H1 (cell line): ENCODE data around the gene E2F3. TPM values are rescaled to one million over a fixed set of nuclear protein-coding genes. Genes with fewer than 3 reads are reported as not detected.

Experiments
- CTCF ChIA-PET: fragments of 300-600 bp; sonication (Branson Sonifier 250); formaldehyde crosslinking; loops from one replicate; lab custom pipeline; 2021; ENCODE audit not compliant: partially characterized antibody; lab: Charles Lee
- POLR2A ChIA-PET: fragments of 300-600 bp; sonication (Branson Sonifier 250); formaldehyde crosslinking; loops from one replicate; lab custom pipeline; 2021; ENCODE audit warnings: inconsistent platforms; ENCODE audit not compliant: partially characterized antibody; lab: Charles Lee
- DNase-seq, 2 experiments: peaks; one replicate each; pipeline versions ENCODE4 v3.0.0 to v3.0.0-alpha.2; 2010 to 2022; ENCODE audit warnings: low spot score in 2 of 2, low read depth in 1 of 2, mixed read lengths in 1 of 2
- FAIRE-seq: peaks from 2 replicates; lab custom pipeline; 2011; peaks lifted over from hg19 to GRCh38; lab: Jason Lieb, UNC
- H2AFZ ChIP-seq: 2 replicates; pipeline ENCODE4 v1.8.1; 2012; ENCODE audit warnings: low read length, inconsistent platforms
- H2AK5ac ChIP-seq: 2 replicates; pipeline ENCODE4 v1.6.1; 2013; ENCODE audit warnings: low read depth, low read length
- H2BK120ac ChIP-seq: replicated peaks from 2 replicates; pipeline ENCODE3; 2013; ENCODE audit warnings: low read depth, low read length, inconsistent platforms
- H2BK12ac ChIP-seq: 2 replicates; pipeline ENCODE4 v1.6.1; 2013; ENCODE audit warnings: low read depth, low read length
- H2BK15ac ChIP-seq: 2 replicates; pipeline ENCODE4 v1.6.1; 2013; ENCODE audit warnings: low read length
- H2BK20ac ChIP-seq: 2 replicates; pipeline ENCODE4 v1.6.1; 2013; ENCODE audit warnings: low read length
- H2BK5ac ChIP-seq: 2 replicates; pipeline ENCODE4 v1.6.1; 2013; ENCODE audit warnings: low read depth, low read length
- H3K14ac ChIP-seq: 2 replicates; pipeline ENCODE4 v1.6.1; 2013; ENCODE audit warnings: inconsistent platforms; ENCODE audit not compliant: insufficient read length
- H3K18ac ChIP-seq: 2 replicates; pipeline ENCODE4 v1.6.1; 2013; ENCODE audit warnings: low read length; ENCODE audit errors: extremely low read depth
- H3K23ac ChIP-seq: 2 replicates; pipeline ENCODE4 v1.6.1; 2013; ENCODE audit warnings: inconsistent platforms; ENCODE audit not compliant: insufficient read length
- H3K23me2 ChIP-seq: 2 replicates; pipeline ENCODE4 v1.6.1; 2013; ENCODE audit warnings: low read depth, low read length
- H3K27ac ChIP-seq: 2 replicates; pipeline ENCODE4 v1.6.1; 2011; ENCODE audit warnings: low read depth, low read length, inconsistent platforms
- H3K27me3 ChIP-seq, 4 experiments: replicated peaks in 1 of 4; 1 replicate in 1 of 4; 2 replicates in 3 of 4; pipeline versions ENCODE4 v1.6.1 to v1.8.1; 2011 to 2013; ENCODE audit warnings: low read length in 3 of 4, mild to moderate bottlenecking in 3 of 4, inconsistent platforms in 2 of 4, mixed read lengths in 2 of 4, moderate library complexity in 1 of 4; ENCODE audit not compliant: control insufficient read depth in 3 of 4, insufficient read depth in 3 of 4; ENCODE audit errors: extremely low read depth in 1 of 4
- H3K36me3 ChIP-seq, 4 experiments: 2 replicates each; pipeline versions ENCODE4 v1.6.1 to v1.8.1; 2011 to 2013; ENCODE audit warnings: mild to moderate bottlenecking in 4 of 4, low read length in 3 of 4, moderate library complexity in 2 of 4, control low read depth in 1 of 4, inconsistent platforms in 1 of 4; ENCODE audit not compliant: insufficient read depth in 4 of 4, control insufficient read depth in 2 of 4
- H3K4ac ChIP-seq: replicated peaks from 2 replicates; pipeline ENCODE3; 2013; ENCODE audit warnings: low read length, low read depth, mixed read lengths, inconsistent platforms; ENCODE audit not compliant: insufficient read length
- H3K4me1 ChIP-seq, 4 experiments: replicated peaks in 1 of 4; 1 replicate in 1 of 4; 2 replicates in 3 of 4; pipeline versions ENCODE4 v1.6.1 to v1.8.1; 2011 to 2013; ENCODE audit warnings: low read length in 3 of 4, inconsistent platforms in 2 of 4, mixed read lengths in 1 of 4; ENCODE audit not compliant: insufficient read depth in 4 of 4, control insufficient read depth in 3 of 4
- H3K4me2 ChIP-seq, 2 experiments: 2 replicates each; pipeline versions ENCODE4 v1.6.1 to v1.8.1; 2011 to 2013; ENCODE audit warnings: low read depth in 2 of 2, low read length in 2 of 2, control low read depth in 1 of 2, inconsistent platforms in 1 of 2, mild to moderate bottlenecking in 1 of 2; ENCODE audit not compliant: insufficient read depth in 1 of 2
- H3K4me3 ChIP-seq, 4 experiments: fragments of 200-600, 300-600 bp in 1 of 4; sonication (generic), shearing (Covaris generic), sonication (Bioruptor Twin) in 1 of 4; 2 replicates each; pipeline versions ENCODE4 v1.5.1 to v1.8.1; 2011 to 2016; ENCODE audit warnings: low read length in 4 of 4, low read depth in 3 of 4, control low read depth in 2 of 4, inconsistent platforms in 2 of 4, mild to moderate bottlenecking in 2 of 4, mixed read lengths in 1 of 4, moderate library complexity in 1 of 4; ENCODE audit not compliant: insufficient read depth in 2 of 4; ENCODE audit errors: extremely low read depth in 1 of 4
- H3K56ac ChIP-seq: replicated peaks from 2 replicates; pipeline ENCODE3; 2013; ENCODE audit warnings: low read depth, mild to moderate bottlenecking, mixed read lengths, low read length, inconsistent platforms; ENCODE audit not compliant: insufficient read length
- H3K79me1 ChIP-seq: 2 replicates; pipeline ENCODE4 v1.6.1; 2013; ENCODE audit warnings: low read depth, low read length, control low read depth
- H3K79me2 ChIP-seq, 2 experiments: 2 replicates each; pipeline versions ENCODE4 v1.6.1 to v1.8.1; 2012 to 2013; ENCODE audit warnings: low read length in 2 of 2, mild to moderate bottlenecking in 2 of 2, inconsistent platforms in 1 of 2; ENCODE audit not compliant: insufficient read depth in 2 of 2, control insufficient read depth in 1 of 2
- H3K9ac ChIP-seq, 4 experiments: replicated peaks in 1 of 4; 1 replicate in 1 of 4; 2 replicates in 3 of 4; pipeline versions ENCODE4 v1.6.1 to v1.8.1; 2011 to 2013; ENCODE audit warnings: low read depth in 3 of 4, low read length in 3 of 4, control low read depth in 2 of 4, mild to moderate bottlenecking in 2 of 4, moderate library complexity in 2 of 4, inconsistent platforms in 1 of 4; ENCODE audit errors: extremely low read depth in 1 of 4
- H3K9me3 ChIP-seq, 2 experiments: 2 replicates each; pipeline versions ENCODE4 v1.6.1 to v1.8.1; 2012 to 2013; ENCODE audit warnings: mild to moderate bottlenecking in 2 of 2, moderate library complexity in 2 of 2, control low read depth in 1 of 2, inconsistent platforms in 1 of 2, low read depth in 1 of 2, low read length in 1 of 2, mixed read lengths in 1 of 2; ENCODE audit not compliant: insufficient read depth in 2 of 2
- H4K20me1 ChIP-seq, 2 experiments: replicated peaks in 1 of 2; 2 replicates each; pipeline versions ENCODE3 to v1.8.1; 2011 to 2013; ENCODE audit warnings: inconsistent platforms in 2 of 2, low read length in 2 of 2, mild to moderate bottlenecking in 1 of 2; ENCODE audit not compliant: insufficient read depth in 2 of 2, control insufficient read depth in 1 of 2
- H4K5ac ChIP-seq: 2 replicates; pipeline ENCODE4 v1.6.1; 2013; ENCODE audit warnings: low read length, low read depth, mixed read lengths, inconsistent platforms; ENCODE audit not compliant: insufficient read length
- H4K8ac ChIP-seq: 2 replicates; pipeline ENCODE4 v1.8.0; 2013; ENCODE audit warnings: mild to moderate bottlenecking, moderate library complexity, low read length, inconsistent platforms; ENCODE audit not compliant: insufficient read depth; ENCODE audit errors: extremely low read depth
- H4K91ac ChIP-seq: replicated peaks from 2 replicates; pipeline ENCODE3; 2013; ENCODE audit warnings: low read length, mixed read lengths, inconsistent platforms; ENCODE audit not compliant: insufficient read length
- CHD2 ChIP-seq: IDR thresholded peaks from 2 replicates; pipeline ENCODE4 v1.6.1; 2012; ENCODE audit warnings: low read length, improper control_type of control experiment
- EGR1 ChIP-seq: IDR thresholded peaks from 2 replicates; pipeline ENCODE4 v1.6.1; 2011; ENCODE audit warnings: low read depth, low read length, borderline replicate concordance
- JUN ChIP-seq: IDR thresholded peaks from 2 replicates; pipeline ENCODE4 v1.6.1; 2011; ENCODE audit warnings: low read depth, mild to moderate bottlenecking, improper control_type of control experiment, low read length
- KDM5A ChIP-seq: fragments of 200-600 bp; IDR thresholded peaks from 2 replicates; pipeline ENCODE4 v1.7.1; 2012; ENCODE audit warnings: mild to moderate bottlenecking, low read length, inconsistent platforms, mixed read lengths
- MAFK ChIP-seq: IDR thresholded peaks from 2 replicates; pipeline ENCODE4 v1.6.1; 2012; ENCODE audit warnings: low read depth, mild to moderate bottlenecking, improper control_type of control experiment, low read length
- RAD21 ChIP-seq, 2 experiments: IDR thresholded peaks in 1 of 2; conservative IDR thresholded peaks in 1 of 2; 2 replicates each; pipeline ENCODE4 v1.6.1; 2011; ENCODE audit warnings: low read depth in 2 of 2, low read length in 2 of 2, improper control_type of control experiment in 1 of 2, inconsistent platforms in 1 of 2, mild to moderate bottlenecking in 1 of 2, moderate library complexity in 1 of 2
- SIN3A ChIP-seq, 2 experiments: IDR thresholded peaks in 1 of 2; conservative IDR thresholded peaks in 1 of 2; 2 replicates each; pipeline ENCODE4 v1.6.1; 2011 to 2012; ENCODE audit warnings: low read length in 2 of 2, improper control_type of control experiment in 1 of 2, low read depth in 1 of 2, mild to moderate bottlenecking in 1 of 2
- SRF ChIP-seq: IDR thresholded peaks from 2 replicates; pipeline ENCODE4 v1.6.1; 2011; ENCODE audit warnings: mild to moderate bottlenecking, low read depth, low read length, moderate library complexity
- WGBS, 2 experiments: shearing (Covaris generic) in 1 of 2; methylation state at CpG; one replicate each; pipeline versions ENCODE4 v1.1.6 to v1.1.7; 2013 to 2015; ENCODE audit warnings: low lambda C conversion rate in 2 of 2, mixed read lengths in 2 of 2, inconsistent platforms in 1 of 2, low coverage in 1 of 2, missing lambda C conversion rate in 1 of 2; ENCODE audit not compliant: insufficient replicate concordance in 2 of 2, insufficient coverage in 1 of 2, insufficient read length in 1 of 2; ENCODE audit errors: extremely low coverage in 1 of 2, missing lambda C conversion rate in 1 of 2; 5-methylcytosine and 5-hydroxymethylcytosine counted together
- polyA plus RNA-seq, 7 experiments: library from polyadenylated mRNA; depleted of rRNA in 3 of 7; stranded (reverse) in 5 of 7; unstranded in 2 of 7; fragments of >200 nt in 5 of 7; fragments of 200-250 nt in 2 of 7; gene quantifications; 1 replicate in 5 of 7; 2 replicates in 1 of 7; 4 replicates in 1 of 7; pipeline versions ENCODE4 v1.2.1 to v1.2.3, GENCODE V29; 2011 to 2013; ENCODE audit warnings: missing spikeins in 2 of 7, mixed read lengths in 2 of 7
- total RNA-seq: library from RNA; stranded (reverse); fragmentation: NEBNext Ultra II Directional; extraction: Animal tissue kit (Norgen Biotek cat#: 25700); gene quantifications from 2 replicates; pipeline ENCODE4 v1.2.1, GENCODE V29; 2021
- TF ChIP-seq, protein P1 (sequence below): IDR thresholded peaks from 2 replicates; pipeline ENCODE4 v1.6.1; 2012; ENCODE audit warnings: low read length, inconsistent platforms

E2F3 gene
- total and polyA plus RNA-seq, 2 of the 8 experiments (the other 6 are each of a cell fraction or from before 2014, with no cell fraction given), result 14.9 to 42.2 TPM

GRCh38 chr6:20417819-20418218, 16.1 kb downstream of the E2F3 start:
- Histone ChIP-seq H3K4me2 (no peak overlapping the region), H3K36me3 (0 out of 8 replicates have a peak, but pooled peaks cover 0 to 2% (median 0%) of the 10 kb centered on the region in 4 experiments), H2BK15ac (no peak overlapping the region), H3K79me2 (peaks cover 49 to 100% of the 10 kb centered on the region in 2 experiments), H2BK12ac (no peak overlapping the region), H3K9ac (peak overlapping the region in 1 of 4 experiments; percentile 13; a peak in 1 of 7 replicates), H3K14ac (no peak overlapping the region), H3K79me1 (peaks cover 12% of the 10 kb centered on the region; the same call in 1 of the 2 replicates), H3K23me2 (no peaks in the 10 kb centered on the region), H4K91ac (no peak overlapping the region), H2AFZ (no peak overlapping the region), H4K20me1 (peaks cover 34 to 43% of the 10 kb centered on the region in 2 experiments), H3K56ac (no peak overlapping the region), H4K5ac (no peak overlapping the region), H3K4me3 (no peak overlapping the region), H3K23ac (no peak overlapping the region), H3K9me3 (no peaks in the 10 kb centered on the region; a peak in 1 of 4 replicates), H2BK120ac (no peak overlapping the region), H3K18ac (no peak overlapping the region), H3K27me3 (no peaks in the 10 kb centered on the region), H3K27ac (no peak overlapping the region), H3K4ac (no peak overlapping the region), H2BK5ac (no peak overlapping the region), H3K4me1 (peaks cover 0 to 29% (median 3%) of the 10 kb centered on the region in 4 experiments; a peak in 5 of 7 replicates), H2BK20ac (no peak overlapping the region), H4K8ac (no peak overlapping the region), H2AK5ac (no peak overlapping the region)
- ChIA-PET CTCF (interaction anchor here (0.9 to 2.3 kb wide), 2 partner anchors 13 to 111 kb away, joined by 4 to 8 read pairs; no protein-coding TSS in a partner anchor), POLR2A (interaction anchor here (0.8 to 1.5 kb wide), 3 partner anchors 11 to 15 kb away, joined by 3 to 6 read pairs (median 4); no protein-coding TSS in a partner anchor)
- DNase-seq (peak in 1 of 2 experiments; percentile 31), FAIRE-seq (no peak)
- 88% methylated on average over 6 of the region's 6 CpGs; no CpG with 5 or more reads in 1 of the 2 experiments for WGBS, 2 experiments
- no peak for TF ChIP-seq KDM5A
- TF ChIP-seq JUN, result no peak
- TF ChIP-seq, protein P1, sequence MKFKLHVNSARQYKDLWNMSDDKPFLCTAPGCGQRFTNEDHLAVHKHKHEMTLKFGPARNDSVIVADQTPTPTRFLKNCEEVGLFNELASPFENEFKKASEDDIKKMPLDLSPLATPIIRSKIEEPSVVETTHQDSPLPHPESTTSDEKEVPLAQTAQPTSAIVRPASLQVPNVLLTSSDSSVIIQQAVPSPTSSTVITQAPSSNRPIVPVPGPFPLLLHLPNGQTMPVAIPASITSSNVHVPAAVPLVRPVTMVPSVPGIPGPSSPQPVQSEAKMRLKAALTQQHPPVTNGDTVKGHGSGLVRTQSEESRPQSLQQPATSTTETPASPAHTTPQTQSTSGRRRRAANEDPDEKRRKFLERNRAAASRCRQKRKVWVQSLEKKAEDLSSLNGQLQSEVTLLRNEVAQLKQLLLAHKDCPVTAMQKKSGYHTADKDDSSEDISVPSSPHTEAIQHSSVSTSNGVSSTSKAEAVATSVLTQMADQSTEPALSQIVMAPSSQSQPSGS, result no peak
- no peak for TF ChIP-seq SRF
- TF ChIP-seq CHD2, result no peak
- TF ChIP-seq SIN3A (conservative IDR thresholded peaks at IDR 0.05 in 1 of 2, IDR thresholded peaks at IDR 0.05 in 1 of 2; ENCODE audit: low read depth in 1 of 2, low read length in 2 of 2), result no peak
- no peak for TF ChIP-seq EGR1
- no peak for TF ChIP-seq MAFK
- no peak for TF ChIP-seq RAD21 (IDR thresholded peaks at IDR 0.05 in 1 of 2, conservative IDR thresholded peaks at IDR 0.05 in 1 of 2; ENCODE audit: low read depth in 2 of 2, low read length in 2 of 2)
